HCT116 (cell line): Measurements from ENCODE around the gene DNAL4.

Experiments used
- CEBPB ChIP-seq: IDR thresholded peaks from 2 replicates; pipeline ENCODE4 v1.6.1; 2012; ENCODE audit warnings: low read depth
- CTCF ChIP-seq, 3 experiments: fragments of 200-600 bp in 1 of 3; sonication (generic) in 1 of 3; IDR thresholded peaks in 2 of 3; conservative IDR thresholded peaks in 1 of 3; 2 replicates each; pipeline ENCODE4 v1.5.1; 2012 to 2017; ENCODE audit warnings: low read depth in 2 of 3, low read length in 2 of 3, antibody characterized with exemption in 1 of 3, borderline replicate concordance in 1 of 3, control low read depth in 1 of 3, mild to moderate bottlenecking in 1 of 3, mixed read lengths in 1 of 3, mixed run types in 1 of 3, moderate library complexity in 1 of 3; ENCODE audit not compliant: insufficient read depth in 1 of 3
- EGR1 ChIP-seq: IDR thresholded peaks from 2 replicates; pipeline ENCODE4 v1.6.1; 2012; ENCODE audit warnings: low read depth
- EZH2 ChIP-seq: fragments of 200-600 bp; sonication (generic); IDR thresholded peaks from 2 replicates; pipeline ENCODE4 v1.6.1; 2017; ENCODE audit warnings: antibody characterized with exemption, mixed run types
- EZH2phosphoT487 ChIP-seq: fragments of 200-600 bp; IDR thresholded peaks from 2 replicates; pipeline ENCODE4 v1.6.1; 2018; ENCODE audit warnings: antibody characterized with exemption, borderline replicate concordance
- MAX ChIP-seq: IDR thresholded peaks from 2 replicates; pipeline ENCODE4 v1.6.1; 2012
- POLR2A ChIP-seq: IDR thresholded peaks from 2 replicates; pipeline ENCODE4 v1.7.0; 2011; ENCODE audit warnings: borderline replicate concordance; ENCODE audit not compliant: insufficient read depth, insufficient read length; ENCODE audit errors: extremely low read depth
- RAD21 ChIP-seq: IDR thresholded peaks from 2 replicates; pipeline ENCODE4 v1.6.1; 2012; ENCODE audit warnings: low read depth, mild to moderate bottlenecking
- SIN3A ChIP-seq: IDR thresholded peaks from 2 replicates; pipeline ENCODE4 v1.6.1; 2012; ENCODE audit warnings: low read depth
- SP1 ChIP-seq: IDR thresholded peaks from 2 replicates; pipeline ENCODE4 v1.6.1; 2012; ENCODE audit warnings: low read depth
- ZBTB33 ChIP-seq: IDR thresholded peaks from 2 replicates; pipeline ENCODE4 v1.6.1; 2011; ENCODE audit warnings: mild to moderate bottlenecking, low read length, moderate library complexity; ENCODE audit not compliant: insufficient replicate concordance; ENCODE audit errors: extremely low read depth
- ZFX ChIP-seq: fragments of 450-650 bp; IDR thresholded peaks from 2 replicates; pipeline ENCODE4 v1.6.1; 2017
- ZNF274 ChIP-seq: fragments of 200-500 bp; sonication (Bioruptor generic); IDR thresholded peaks from 2 replicates; pipeline ENCODE4 v1.6.1; 2014; ENCODE audit warnings: mild to moderate bottlenecking, low read depth, low read length, inconsistent platforms
- TF ChIP-seq, protein P1 (sequence below): IDR thresholded peaks from 2 replicates; pipeline ENCODE4 v1.6.1; 2012; ENCODE audit warnings: low read depth

DNA sequence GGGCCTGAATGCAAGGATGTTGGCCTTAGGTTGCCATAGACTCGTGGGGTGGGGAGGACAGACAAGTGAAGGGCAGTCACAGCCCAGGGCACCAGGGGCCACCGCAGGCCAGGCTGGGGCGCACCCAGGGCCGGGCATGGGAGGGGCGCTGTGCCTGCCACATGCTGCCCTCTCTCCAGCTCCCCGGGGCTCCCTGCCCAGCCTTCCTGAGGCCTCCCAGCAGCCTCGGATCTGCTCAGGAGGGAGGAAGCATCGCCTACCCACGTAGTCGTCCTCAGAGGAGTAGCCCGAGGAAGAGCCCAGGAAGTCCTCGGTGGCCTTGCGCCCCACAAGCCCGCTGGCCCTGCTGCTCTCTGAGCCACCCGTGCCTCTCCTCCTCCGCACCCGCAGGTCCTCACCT lies 43.3 kb downstream of the DNAL4 start:
- no peak for TF ChIP-seq CTCF (IDR thresholded peaks at IDR 0.05 in 2 of 3, conservative IDR thresholded peaks at IDR 0.05 in 1 of 3; ENCODE audit: borderline replicate concordance in 1 of 3, insufficient read depth in 1 of 3, low read depth in 2 of 3, low read length in 2 of 3)
- TF ChIP-seq, protein P1, sequence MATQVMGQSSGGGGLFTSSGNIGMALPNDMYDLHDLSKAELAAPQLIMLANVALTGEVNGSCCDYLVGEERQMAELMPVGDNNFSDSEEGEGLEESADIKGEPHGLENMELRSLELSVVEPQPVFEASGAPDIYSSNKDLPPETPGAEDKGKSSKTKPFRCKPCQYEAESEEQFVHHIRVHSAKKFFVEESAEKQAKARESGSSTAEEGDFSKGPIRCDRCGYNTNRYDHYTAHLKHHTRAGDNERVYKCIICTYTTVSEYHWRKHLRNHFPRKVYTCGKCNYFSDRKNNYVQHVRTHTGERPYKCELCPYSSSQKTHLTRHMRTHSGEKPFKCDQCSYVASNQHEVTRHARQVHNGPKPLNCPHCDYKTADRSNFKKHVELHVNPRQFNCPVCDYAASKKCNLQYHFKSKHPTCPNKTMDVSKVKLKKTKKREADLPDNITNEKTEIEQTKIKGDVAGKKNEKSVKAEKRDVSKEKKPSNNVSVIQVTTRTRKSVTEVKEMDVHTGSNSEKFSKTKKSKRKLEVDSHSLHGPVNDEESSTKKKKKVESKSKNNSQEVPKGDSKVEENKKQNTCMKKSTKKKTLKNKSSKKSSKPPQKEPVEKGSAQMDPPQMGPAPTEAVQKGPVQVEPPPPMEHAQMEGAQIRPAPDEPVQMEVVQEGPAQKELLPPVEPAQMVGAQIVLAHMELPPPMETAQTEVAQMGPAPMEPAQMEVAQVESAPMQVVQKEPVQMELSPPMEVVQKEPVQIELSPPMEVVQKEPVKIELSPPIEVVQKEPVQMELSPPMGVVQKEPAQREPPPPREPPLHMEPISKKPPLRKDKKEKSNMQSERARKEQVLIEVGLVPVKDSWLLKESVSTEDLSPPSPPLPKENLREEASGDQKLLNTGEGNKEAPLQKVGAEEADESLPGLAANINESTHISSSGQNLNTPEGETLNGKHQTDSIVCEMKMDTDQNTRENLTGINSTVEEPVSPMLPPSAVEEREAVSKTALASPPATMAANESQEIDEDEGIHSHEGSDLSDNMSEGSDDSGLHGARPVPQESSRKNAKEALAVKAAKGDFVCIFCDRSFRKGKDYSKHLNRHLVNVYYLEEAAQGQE, result no peak
- TF ChIP-seq ZFX, result no peak
- TF ChIP-seq EGR1, result no peak
- TF ChIP-seq POLR2A, result no peak
- no peak for TF ChIP-seq SIN3A
- no peak for TF ChIP-seq EZH2phosphoT487
- TF ChIP-seq RAD21, result no peak
- TF ChIP-seq SP1, result no peak
- TF ChIP-seq MAX, result no peak
- no peak for TF ChIP-seq EZH2
- TF ChIP-seq ZNF274, result no peak
- TF ChIP-seq CEBPB, result no peak
- TF ChIP-seq ZBTB33, result no peak
